Measurements from ENCODE around the gene TIGD2. TPM values are rescaled to one million over a fixed set of nuclear protein-coding genes. Genes with fewer than 3 reads are reported as not detected.

TIGD2 gene
- total and polyA plus RNA-seq, 2 of the 13 experiments (the other 11 are each of a cell fraction or from before 2014, with no cell fraction given): 3.1 to 15.5 TPM

DNA sequence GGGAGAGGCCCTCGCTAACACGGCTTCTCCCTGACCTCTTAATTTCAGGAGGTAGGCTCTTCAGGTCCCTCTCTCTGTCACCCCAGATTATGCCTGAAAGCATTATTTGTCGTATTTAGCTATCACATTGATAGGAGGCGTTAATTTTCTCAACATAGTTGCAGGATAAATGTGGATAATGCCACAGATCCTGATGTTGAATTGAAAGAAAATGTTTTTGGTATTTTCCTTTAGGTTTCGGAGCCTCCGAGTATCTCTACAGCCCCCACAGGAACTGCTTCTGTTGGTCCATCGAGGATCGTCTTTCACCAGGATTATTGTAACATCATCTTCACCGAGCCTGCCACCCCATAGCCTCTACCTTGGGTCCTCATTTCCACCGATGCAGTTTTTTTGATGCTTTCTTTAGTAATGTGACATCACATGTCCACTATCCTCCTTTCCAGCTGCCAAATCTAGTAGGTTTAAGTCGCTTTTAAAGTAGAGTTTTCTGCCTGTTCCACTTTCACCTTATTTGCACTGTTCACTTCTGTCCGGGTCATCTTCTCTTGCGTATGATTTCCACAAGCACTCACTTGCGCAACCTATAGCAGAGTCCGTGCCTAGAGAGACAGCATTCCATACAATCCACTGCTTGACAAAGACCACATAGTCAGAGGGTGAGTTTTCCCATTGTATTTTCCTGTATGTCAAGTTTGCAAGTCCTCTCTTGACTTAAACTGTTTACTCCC is 665 bp downstream of the TIGD2 start (continued):
- TF ChIP-seq MNT (IDR thresholded peaks at IDR 0.05): no peak
- TF ChIP-seq ZNF574 (CRISPR knock-in tag; IDR thresholded peaks at IDR 0.05): peak; percentile 95
- TF ChIP-seq MEIS1 (CRISPR knock-in tag; IDR thresholded peaks at IDR 0.05; ENCODE audit: borderline replicate concordance): no peak
- no peak for TF ChIP-seq SYNCRIP (IDR thresholded peaks at IDR 0.05; ENCODE audit: insufficient read depth, low read depth, low read length)
- TF ChIP-seq, protein P1, sequence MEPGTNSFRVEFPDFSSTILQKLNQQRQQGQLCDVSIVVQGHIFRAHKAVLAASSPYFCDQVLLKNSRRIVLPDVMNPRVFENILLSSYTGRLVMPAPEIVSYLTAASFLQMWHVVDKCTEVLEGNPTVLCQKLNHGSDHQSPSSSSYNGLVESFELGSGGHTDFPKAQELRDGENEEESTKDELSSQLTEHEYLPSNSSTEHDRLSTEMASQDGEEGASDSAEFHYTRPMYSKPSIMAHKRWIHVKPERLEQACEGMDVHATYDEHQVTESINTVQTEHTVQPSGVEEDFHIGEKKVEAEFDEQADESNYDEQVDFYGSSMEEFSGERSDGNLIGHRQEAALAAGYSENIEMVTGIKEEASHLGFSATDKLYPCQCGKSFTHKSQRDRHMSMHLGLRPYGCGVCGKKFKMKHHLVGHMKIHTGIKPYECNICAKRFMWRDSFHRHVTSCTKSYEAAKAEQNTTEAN (CRISPR knock-in tag; conservative IDR thresholded peaks at IDR 0.05): peak; percentile 98
- TF ChIP-seq EHMT2 (IDR thresholded peaks at IDR 0.05; ENCODE audit: borderline replicate concordance, low read depth, low read length): peak; percentile 37; the same call in 1 of the 2 replicates
- 0 out of 2 replicates have a peak, but pooled peaks have one; percentile 67 for TF ChIP-seq ZBTB7B (CRISPR knock-in tag; IDR thresholded peaks at IDR 0.05)
- no peak for TF ChIP-seq PCBP1 (IDR thresholded peaks at IDR 0.05; ENCODE audit: borderline replicate concordance, low read depth, low read length)
- no peak; the same call in 1 of the 2 replicates for TF ChIP-seq ZNF121 (CRISPR knock-in tag; IDR thresholded peaks at IDR 0.05)
- TF ChIP-seq ZNF317 (CRISPR knock-in tag; IDR thresholded peaks at IDR 0.05): peak; percentile 81
- 0 out of 2 replicates have a peak, but pooled peaks have one; percentile 13 for TF ChIP-seq AFF4 (CRISPR knock-in tag; IDR thresholded peaks at IDR 0.05)
- 0 out of 2 replicates have a peak, but pooled peaks have one; percentile 18 for TF ChIP-seq FOXP1 (IDR thresholded peaks at IDR 0.05)
- peak; percentile 78 for TF ChIP-seq FOXP1 (CRISPR knock-in tag; IDR thresholded peaks at IDR 0.05)
- no peak for TF ChIP-seq KLF13 (CRISPR knock-in tag; IDR thresholded peaks at IDR 0.05)
- peak; percentile 82 for TF ChIP-seq PITX1 (CRISPR knock-in tag; IDR thresholded peaks at IDR 0.05)
- no peak; the same call in 1 of the 2 replicates for TF ChIP-seq GABPB1 (CRISPR knock-in tag; IDR thresholded peaks at IDR 0.05)
- no peak for TF ChIP-seq HHEX (CRISPR knock-in tag; IDR thresholded peaks at IDR 0.05)
- no peak for TF ChIP-seq MTA3 (CRISPR knock-in tag; IDR thresholded peaks at IDR 0.05)

Measured in HepG2 (cell line).